B cell (primary cell): ENCODE measurements around the gene SHLD1. TPM values are rescaled to one million over a fixed set of nuclear protein-coding genes. Genes with fewer than 3 reads are reported as not detected.

Experiments used
- ATAC-seq: fragments of 200-7000 bp; cut with Tn5 transposase; one replicate; pipeline ENCODE4 v1.10.0; 2021; ENCODE audit warnings: low read depth, mild to moderate bottlenecking, moderate number of reproducible peaks, moderate library complexity
- CTCF ChIA-PET: fragments of 350-600 bp; sonication (Branson Sonifier 250); formaldehyde crosslinking; loops from one replicate; lab custom pipeline; 2021; ENCODE audit warnings: antibody characterized with exemption, inconsistent platforms; lab: Charles Lee
- POLR2A ChIA-PET: fragments of 350-600 bp; sonication (Branson Sonifier 250); formaldehyde crosslinking; loops from one replicate; lab custom pipeline; 2021; ENCODE audit warnings: antibody characterized with exemption; lab: Charles Lee
- DNase-seq: peaks from one replicate; pipeline ENCODE4 v3.0.0; 2013
- H2AFZ ChIP-seq: 2 replicates; pipeline ENCODE4 v1.6.1; 2012; ENCODE audit warnings: mild to moderate bottlenecking, low read depth, low read length; ENCODE audit not compliant: insufficient read depth, poor library complexity, severe bottlenecking
- H3K27ac ChIP-seq, 2 donors: 1 replicate in 1 of 2; 2 replicates in 1 of 2; pipeline ENCODE4 v1.5.1; 2012 to 2013; ENCODE audit warnings: low read length in 2 of 2, mild to moderate bottlenecking in 2 of 2, moderate library complexity in 1 of 2
- H3K27me3 ChIP-seq, 4 experiments: fragments of 200-600 bp in 1 of 4; sonication (generic) in 1 of 4; replicated peaks in 1 of 4; 1 replicate in 2 of 4; 2 replicates in 2 of 4; pipeline versions ENCODE4 v1.6.1 to v1.7.0; 2013 to 2016; ENCODE audit warnings: low read length in 3 of 4, mild to moderate bottlenecking in 2 of 4, mixed read lengths in 1 of 4, moderate library complexity in 1 of 4; ENCODE audit not compliant: insufficient read depth in 4 of 4, control insufficient read depth in 3 of 4; ENCODE audit errors: control extremely low read depth in 1 of 4
- H3K36me3 ChIP-seq, 2 experiments: replicated peaks in 1 of 2; 1 replicate in 1 of 2; 2 replicates in 1 of 2; pipeline versions ENCODE4 v1.6.1 to v1.7.1; 2013; ENCODE audit warnings: low read length in 1 of 2; ENCODE audit not compliant: insufficient read depth in 2 of 2, control insufficient read depth in 1 of 2; ENCODE audit errors: control extremely low read depth in 1 of 2, extremely low read depth in 1 of 2
- H3K4me1 ChIP-seq, 2 donors: fragments of 200-600 bp in 1 of 2; sonication (generic) in 1 of 2; 1 replicate in 1 of 2; 2 replicates in 1 of 2; pipeline versions ENCODE4 v1.5.1 to v1.6.1; 2013 to 2017; ENCODE audit warnings: low read length in 2 of 2; ENCODE audit not compliant: control insufficient read depth in 2 of 2, insufficient read depth in 2 of 2
- H3K4me2 ChIP-seq: replicated peaks from 2 replicates; pipeline ENCODE3; 2012; ENCODE audit warnings: mild to moderate bottlenecking, low read depth, low read length; ENCODE audit not compliant: poor library complexity, severe bottlenecking
- H3K4me3 ChIP-seq, 5 experiments: fragments of 200-600 bp in 1 of 5; sonication (generic) in 1 of 5; 1 replicate in 3 of 5; 2 replicates in 2 of 5; pipeline versions ENCODE4 v1.5.1 to v1.7.0; 2011 to 2016; ENCODE audit warnings: low read length in 4 of 5, mild to moderate bottlenecking in 4 of 5, low read depth in 2 of 5, control low read depth in 1 of 5, moderate library complexity in 1 of 5; ENCODE audit not compliant: insufficient read depth in 1 of 5; ENCODE audit errors: control extremely low read depth in 1 of 5, extremely low read depth in 1 of 5
- H3K79me2 ChIP-seq: fragments of 200-600 bp; sonication (generic); one replicate; pipeline ENCODE4 v1.6.0; 2016; ENCODE audit warnings: low read length; ENCODE audit not compliant: control insufficient read depth, insufficient read depth
- H3K9ac ChIP-seq: fragments of 200-600 bp; sonication (generic); 2 replicates; pipeline ENCODE4 v1.6.1; 2017; ENCODE audit warnings: mild to moderate bottlenecking, low read length, moderate library complexity
- H3K9me3 ChIP-seq, 3 donors: one replicate each; pipeline versions ENCODE4 v1.6.1 to v1.7.1; 2013; ENCODE audit warnings: low read length in 2 of 3; ENCODE audit not compliant: control insufficient read depth in 2 of 3, insufficient read depth in 1 of 3; ENCODE audit errors: control extremely low read depth in 1 of 3
- H4K20me1 ChIP-seq: 2 replicates; pipeline ENCODE4 v1.6.0; 2012; ENCODE audit warnings: mild to moderate bottlenecking, low read length; ENCODE audit not compliant: insufficient read depth, control insufficient read depth, poor library complexity, severe bottlenecking
- H3K27ac Mint-ChIP-seq: one replicate; pipeline ENCODE4 v1.8.0; 2021; ENCODE audit warnings: mixed read lengths
- H3K27me3 Mint-ChIP-seq: one replicate; pipeline ENCODE4 v1.8.0; 2021; ENCODE audit warnings: mixed read lengths
- H3K4me1 Mint-ChIP-seq: one replicate; pipeline ENCODE4 v1.8.0; 2021; ENCODE audit warnings: mixed read lengths
- H3K4me3 Mint-ChIP-seq: one replicate; pipeline ENCODE4 v1.8.0; 2021; ENCODE audit warnings: mixed read lengths
- H3K9me3 Mint-ChIP-seq: one replicate; pipeline ENCODE4 v1.8.0; 2022; ENCODE audit warnings: mixed read lengths; ENCODE audit not compliant: insufficient read depth
- CTCF ChIP-seq: fragments of 200-600 bp; IDR thresholded peaks from one replicate; pipeline ENCODE4 v1.8.0; 2022; ENCODE audit warnings: antibody characterized with exemption, mild to moderate bottlenecking
- EZH2 ChIP-seq: IDR thresholded peaks from 2 replicates; pipeline ENCODE4 v1.6.1; 2012; ENCODE audit warnings: borderline replicate concordance, low read depth, mild to moderate bottlenecking, moderate library complexity, low read length; ENCODE audit not compliant: insufficient read depth, poor library complexity, severe bottlenecking
- WGBS: methylation state at CpG from one replicate; pipeline ENCODE4 v1.1.5; 2013; ENCODE audit warnings: missing lambda C conversion rate; ENCODE audit not compliant: insufficient coverage; 5-methylcytosine and 5-hydroxymethylcytosine counted together
- intact Hi-C: fragments of 100-400 bp; cut with micrococcal nuclease; formaldehyde crosslinking; loops from one replicate; pipeline ENCODE4 v1.10.0; 2022
- polyA plus RNA-seq: library from polyadenylated mRNA; depleted of rRNA; stranded (reverse); fragments of >200 nt; gene quantifications from 2 replicates; pipeline ENCODE4 v1.2.3, GENCODE V29; 2012
- total RNA-seq, 2 donors: library from RNA; stranded (reverse); fragments of 120-200 nt in 1 of 2; gene quantifications; 1 replicate in 1 of 2; 2 replicates in 1 of 2; pipeline versions ENCODE4 v1.2.3 to v1.2.4, GENCODE V29; 2013 to 2022

The SHLD1 gene
- total and polyA plus RNA-seq, 2 donors (not counting 1 experiment from before 2014, with no cell fraction given): 15.4 to 18.5 TPM

GRCh38 chr20:5884465-5885335 is 134.5 kb downstream of the SHLD1 start:
- H3K36me3 ChIP-seq: no peaks in the 10 kb centered on the region
- H3K4me3 ChIP-seq: no peak overlapping the region
- TF ChIP-seq EZH2 (no peak), CTCF (no peak)
- CTCF ChIA-PET: no interaction called here
- no peak overlapping the region for H3K9ac ChIP-seq
- no peaks in the 10 kb centered on the region for H4K20me1 ChIP-seq
- intact Hi-C loops: no loop called here
- no peak overlapping the region for H2AFZ ChIP-seq
- no peak overlapping the region for H3K27ac Mint-ChIP-seq
- POLR2A ChIA-PET: no interaction called here
- no peak overlapping the region for H3K4me3 Mint-ChIP-seq
- H3K4me2 ChIP-seq: no peak overlapping the region
- H3K79me2 ChIP-seq: no peaks in the 10 kb centered on the region
- H3K9me3 ChIP-seq: no peaks in the 10 kb centered on the region
- H3K27me3 Mint-ChIP-seq: peaks cover 36% of the 10 kb centered on the region
- H3K9me3 Mint-ChIP-seq: no peaks in the 10 kb centered on the region
- 94% methylated on average over 2 of the region's 8 CpGs for WGBS
- H3K27me3 ChIP-seq: peaks cover 0 to 8% (median 2%) of the 10 kb centered on the region in 4 experiments
- DNase-seq (no peak), ATAC-seq (no peak)
- peaks cover 4% of the 10 kb centered on the region for H3K4me1 Mint-ChIP-seq
- H3K4me1 ChIP-seq: no peaks in the 10 kb centered on the region
- no peak overlapping the region for H3K27ac ChIP-seq

DNA sequence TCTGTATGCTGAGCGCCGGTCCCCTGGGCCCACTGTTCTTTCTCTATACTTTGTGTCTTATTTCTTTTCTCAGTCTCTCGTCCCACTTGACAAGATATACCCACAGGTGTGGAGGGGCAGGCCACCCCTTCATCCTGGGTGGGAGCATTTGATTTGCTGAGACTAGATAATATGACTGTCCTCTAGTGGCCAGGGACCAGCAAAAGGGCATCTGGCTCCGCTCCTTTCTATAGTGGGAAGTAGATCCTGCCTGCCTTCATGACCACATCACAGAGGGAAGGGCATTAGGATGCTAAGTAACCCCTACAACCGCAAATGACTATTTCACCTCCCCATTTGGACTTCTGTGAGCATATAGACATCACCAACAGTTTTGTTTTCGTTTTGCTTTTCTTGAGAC is 135.7 kb downstream of the SHLD1 start:
- H3K4me1 ChIP-seq: no peaks in the 10 kb centered on the region
- H3K4me3 Mint-ChIP-seq: no peak overlapping the region
- H3K27ac ChIP-seq: no peak overlapping the region
- no peak overlapping the region for H3K4me2 ChIP-seq
- no peaks in the 10 kb centered on the region for H3K9me3 ChIP-seq
- DNase-seq (no peak), ATAC-seq (no peak)
- no peak overlapping the region for H3K9ac ChIP-seq
- peaks cover 4% of the 10 kb centered on the region for H3K4me1 Mint-ChIP-seq
- H4K20me1 ChIP-seq: no peaks in the 10 kb centered on the region
- H3K4me3 ChIP-seq: no peak overlapping the region
- peaks cover 35% of the 10 kb centered on the region for H3K27me3 Mint-ChIP-seq
- 75% methylated on average over 4 of the region's 6 CpGs for WGBS
- H3K79me2 ChIP-seq: no peaks in the 10 kb centered on the region
- CTCF ChIA-PET: no interaction called here
- POLR2A ChIA-PET: no interaction called here
- TF ChIP-seq CTCF (no peak), EZH2 (no peak)
- intact Hi-C loops: no loop called here
- peaks cover 0 to 8% (median 2%) of the 10 kb centered on the region in 4 experiments for H3K27me3 ChIP-seq
- no peaks in the 10 kb centered on the region for H3K36me3 ChIP-seq
- H2AFZ ChIP-seq: no peak overlapping the region
- no peaks in the 10 kb centered on the region for H3K9me3 Mint-ChIP-seq
- H3K27ac Mint-ChIP-seq: no peak overlapping the region
